Mucosa of gallbladder (tissue), 1 donor: Measurements from ENCODE around the gene GNMT. TPM values are rescaled to one million over a fixed set of nuclear protein-coding genes. Genes with fewer than 3 reads are reported as not detected.
"Not testable (repeated sequence)": the region's sequence is repeated elsewhere in the genome, so short reads cannot be mapped to it uniquely, and the experiment has no call there.

Experiments
- DNase-seq: peaks from one replicate; pipeline ENCODE4 v3.0.0-alpha.2; 2020; ENCODE audit warnings: low spot score
- total RNA-seq: library from RNA; stranded (reverse); gene quantifications from one replicate; pipeline ENCODE4 v1.2.1, GENCODE V29; 2021
- donor health status: DM: no; HTN: no; CAD: no.

GNMT gene
- total RNA-seq, 1 donor from 2014 or later: 0.52 TPM

DNA sequence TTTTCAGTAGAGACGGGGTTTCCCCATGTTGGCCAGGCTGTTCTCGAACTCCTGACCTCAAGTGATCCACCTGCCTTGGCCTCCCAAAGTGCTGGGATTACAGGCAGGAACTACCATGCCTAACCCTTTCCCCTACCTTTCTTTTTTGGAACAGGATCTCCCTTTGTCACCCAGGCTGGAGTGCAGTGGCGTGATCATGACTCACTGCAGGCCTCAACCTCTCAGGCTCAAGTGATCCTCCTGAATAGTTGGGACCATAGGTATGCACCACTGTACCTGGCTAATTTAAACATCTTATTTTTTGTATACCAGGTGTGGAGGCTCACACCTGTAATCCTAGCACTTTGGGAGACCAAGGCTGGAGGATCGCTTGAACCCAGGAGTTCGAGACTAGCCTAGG, 19.2 kb upstream of the GNMT start:
- DNase-seq: not testable (repeated sequence)

DNA sequence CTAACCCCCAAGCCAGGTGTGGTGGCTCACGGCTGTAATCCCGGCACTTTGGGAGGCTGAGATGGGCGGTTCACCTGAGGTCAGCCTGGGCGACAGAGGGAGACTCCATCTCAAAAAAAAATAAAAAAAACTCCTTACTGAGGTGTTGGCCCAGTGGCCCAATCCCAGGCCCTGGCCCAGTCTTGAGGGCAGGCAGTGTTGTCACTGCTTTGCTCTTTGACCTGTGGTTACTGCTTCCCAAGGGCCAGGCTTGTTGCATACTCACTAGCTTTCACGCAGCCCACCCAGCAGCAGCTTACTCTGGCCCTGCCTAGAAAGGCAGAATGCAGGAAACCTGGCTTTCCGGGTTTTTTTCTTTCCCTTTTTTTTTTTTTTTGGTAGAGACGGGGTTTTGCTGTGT, 18.1 kb upstream of the GNMT start:
- DNase-seq: no peak

DNA sequence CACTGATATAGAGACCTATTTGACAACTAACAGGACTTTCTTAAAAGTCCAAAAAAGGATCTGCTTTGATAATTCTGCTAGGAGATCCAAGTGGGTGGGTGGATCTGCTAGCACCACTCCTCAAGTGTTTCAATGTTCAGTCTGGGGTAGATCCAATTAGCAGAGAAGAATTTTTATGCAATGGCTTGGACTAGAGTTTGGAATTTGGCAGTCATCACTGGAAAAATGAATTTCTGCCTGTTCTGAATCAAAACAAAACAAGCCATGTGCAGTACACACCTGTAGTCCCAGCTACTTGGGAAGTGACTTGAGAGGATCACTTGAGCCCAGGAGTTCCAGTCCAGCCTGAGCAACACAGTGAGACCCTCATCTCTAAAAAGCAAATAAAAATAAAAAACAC, 12.6 kb upstream of the GNMT start:
- no peak for DNase-seq

DNA sequence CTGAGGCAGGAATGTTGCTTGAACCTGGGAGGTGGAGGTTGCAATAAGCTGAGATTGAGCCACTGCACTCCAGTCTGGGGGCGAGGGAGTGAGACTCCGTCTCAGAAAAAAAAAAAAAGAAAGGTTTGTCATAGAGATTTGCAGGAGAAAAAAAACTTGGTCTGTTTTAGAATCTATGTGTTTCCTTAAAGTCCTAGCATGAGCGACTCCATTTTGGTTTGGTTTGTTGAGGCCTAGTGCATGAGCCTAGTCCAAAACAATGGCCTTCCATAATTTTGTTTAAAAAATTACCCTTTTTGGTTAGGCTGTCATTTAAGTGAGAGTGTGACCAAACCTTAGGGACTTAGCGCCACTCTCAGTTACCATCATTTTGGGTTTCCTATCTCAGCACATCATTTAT, 8.2 kb upstream of the GNMT start:
- DNase-seq: no peak

DNA sequence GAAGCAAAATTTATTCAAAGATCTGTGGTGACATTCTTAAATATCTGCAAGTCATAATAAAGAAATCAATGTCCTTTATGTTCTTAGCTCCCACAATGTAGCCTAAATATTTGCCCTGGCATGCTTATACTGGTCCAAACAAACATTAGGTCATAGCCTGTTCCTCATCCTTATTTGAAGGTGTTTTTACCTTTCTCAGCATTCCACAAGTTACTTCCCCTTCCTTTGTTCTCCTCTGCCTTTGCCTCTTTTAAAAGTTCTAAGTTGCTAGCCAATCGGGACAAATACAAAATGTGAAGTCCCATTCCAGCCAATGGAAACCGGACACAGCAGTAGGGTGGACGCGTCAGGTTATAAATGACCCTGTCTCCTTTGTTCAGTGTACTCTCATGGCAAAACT, 6.1 kb upstream of the GNMT start:
- DNase-seq: not testable (repeated sequence)

DNA sequence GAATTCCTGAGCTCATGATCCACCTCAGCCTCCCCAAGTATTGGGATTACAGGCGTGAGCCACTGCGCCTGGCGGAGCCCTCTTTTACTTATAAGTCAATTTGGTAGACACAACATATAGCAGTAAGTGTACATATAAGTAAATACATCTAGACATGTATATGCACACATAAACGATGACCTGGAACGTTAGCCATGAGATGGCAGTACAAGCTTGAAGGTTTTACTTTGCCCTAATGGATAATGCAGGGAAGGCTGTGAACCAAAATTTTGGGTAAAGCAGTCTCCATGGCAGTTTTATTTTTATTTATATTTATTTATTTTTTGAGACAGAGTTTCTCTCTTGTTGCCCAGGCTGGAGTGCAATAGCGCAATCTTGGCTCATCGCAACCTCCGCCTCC, 2.4 kb upstream of the GNMT start:
- no peak for DNase-seq

DNA sequence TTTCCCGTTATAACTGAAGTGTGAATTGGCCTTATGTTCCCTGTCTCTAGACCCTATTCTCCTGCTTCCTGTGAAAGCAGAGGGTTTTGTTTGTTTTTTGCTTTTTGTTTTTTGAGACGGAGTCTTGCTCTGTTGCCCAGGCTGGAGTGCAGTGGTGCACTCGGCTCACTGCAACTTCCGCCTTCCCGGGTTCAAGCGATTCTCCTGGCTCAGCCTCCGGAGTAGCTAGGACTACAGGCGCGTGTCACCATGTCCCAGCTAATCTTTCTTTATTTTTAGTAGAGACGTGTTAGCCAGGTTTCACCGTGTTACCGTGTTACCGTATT, 674 bp upstream of the GNMT start:
- DNase-seq: no peak

DNA sequence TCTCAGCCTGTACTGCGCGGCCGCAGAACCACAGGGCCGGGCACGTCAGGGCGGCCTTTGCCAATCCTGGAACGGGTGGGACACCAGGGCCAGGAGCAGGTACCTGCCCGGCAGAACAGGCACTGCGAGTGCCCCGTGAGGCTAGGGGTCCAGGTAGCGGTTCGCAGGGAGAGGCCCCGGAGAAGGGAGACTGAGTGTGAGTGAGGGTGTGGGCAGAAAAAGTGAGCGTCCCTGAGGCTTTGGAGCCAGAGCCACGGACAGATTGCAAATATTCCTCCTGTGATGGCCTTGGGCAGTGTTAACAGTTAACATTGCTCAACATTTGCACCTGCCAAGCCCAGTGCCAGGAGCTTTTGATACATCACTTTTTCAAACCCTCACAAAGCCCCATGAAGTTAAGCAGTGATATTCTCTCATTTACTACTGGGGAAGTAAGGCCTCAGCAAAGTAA, 491 bp downstream of the GNMT start:
- DNase-seq: no peak

DNA sequence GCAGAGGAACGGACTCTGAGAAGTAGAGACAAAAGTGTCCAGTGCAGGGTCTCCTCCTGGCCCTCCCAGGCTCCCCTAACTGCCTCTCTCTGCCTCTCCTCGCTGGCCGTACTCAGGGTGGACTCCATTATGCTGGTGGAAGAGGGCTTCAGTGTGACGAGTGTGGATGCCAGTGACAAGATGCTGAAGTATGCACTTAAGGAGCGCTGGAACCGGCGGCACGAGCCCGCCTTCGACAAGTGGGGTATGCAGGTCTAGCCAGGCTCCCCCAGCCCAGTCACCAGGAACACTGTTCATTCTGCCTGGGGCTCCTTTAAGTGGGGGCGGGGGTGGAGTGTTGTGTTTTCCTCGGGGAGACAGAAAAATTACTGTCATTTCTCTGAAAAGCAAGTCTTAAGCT, 1.5 kb downstream of the GNMT start:
- no peak for DNase-seq

DNA sequence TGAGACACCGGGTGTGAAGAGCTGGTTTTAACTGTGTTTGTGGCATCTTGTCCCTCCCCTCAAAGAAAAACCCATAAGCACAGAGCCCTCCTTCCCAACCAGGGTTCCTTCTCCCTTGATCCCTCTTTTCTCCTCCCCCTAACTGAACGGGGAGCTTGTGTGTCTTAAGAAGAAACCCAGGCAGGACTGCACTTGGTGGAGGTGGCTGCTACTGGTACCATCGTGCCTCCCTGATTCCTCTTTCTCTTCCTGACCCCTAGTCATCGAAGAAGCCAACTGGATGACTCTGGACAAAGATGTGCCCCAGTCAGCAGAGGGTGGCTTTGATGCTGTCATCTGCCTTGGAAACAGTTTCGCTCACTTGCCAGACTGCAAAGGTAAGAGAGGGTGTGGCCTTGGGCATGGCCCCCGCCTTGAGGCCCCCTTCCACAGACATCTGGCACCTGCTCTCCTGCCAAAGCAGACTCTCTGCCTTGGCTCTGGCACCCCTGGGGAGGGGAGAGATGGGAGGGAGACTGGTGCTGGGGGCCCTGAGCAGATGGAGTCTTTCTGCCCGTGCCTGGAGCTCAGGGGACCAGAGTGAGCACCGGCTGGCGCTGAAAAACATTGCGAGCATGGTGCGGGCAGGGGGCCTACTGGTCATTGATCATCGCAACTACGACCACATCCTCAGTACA, 2.1 kb downstream of the GNMT start:
- DNase-seq: no peak

DNA sequence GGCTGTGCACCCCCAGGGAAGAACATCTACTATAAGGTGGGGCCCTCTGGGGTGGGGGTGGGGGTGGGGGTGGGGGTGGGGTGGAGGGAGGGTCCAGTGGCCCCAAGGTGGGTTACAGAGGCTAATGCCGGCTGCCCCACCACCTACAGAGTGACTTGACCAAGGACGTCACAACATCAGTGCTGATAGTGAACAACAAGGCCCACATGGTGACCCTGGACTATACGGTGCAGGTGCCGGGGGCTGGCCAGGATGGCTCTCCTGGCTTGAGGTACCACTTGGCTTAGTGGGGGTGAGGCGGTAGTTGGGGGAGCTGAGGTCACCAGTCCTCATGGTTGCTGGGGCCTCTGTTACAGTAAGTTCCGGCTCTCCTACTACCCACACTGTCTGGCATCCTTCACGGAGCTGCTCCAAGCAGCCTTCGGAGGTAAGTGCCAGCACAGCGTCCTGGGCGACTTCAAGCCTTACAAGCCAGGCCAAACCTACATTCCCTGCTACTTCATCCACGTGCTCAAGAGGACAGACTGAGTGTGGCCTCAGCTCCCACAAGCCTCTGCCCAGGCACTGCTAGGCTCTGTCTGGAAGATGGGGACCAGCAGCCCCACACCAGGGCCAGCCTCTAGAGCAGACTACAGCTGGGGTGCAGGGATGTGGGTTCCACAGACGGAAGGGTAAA, 2.8 kb downstream of the GNMT start:
- no peak for DNase-seq

DNA sequence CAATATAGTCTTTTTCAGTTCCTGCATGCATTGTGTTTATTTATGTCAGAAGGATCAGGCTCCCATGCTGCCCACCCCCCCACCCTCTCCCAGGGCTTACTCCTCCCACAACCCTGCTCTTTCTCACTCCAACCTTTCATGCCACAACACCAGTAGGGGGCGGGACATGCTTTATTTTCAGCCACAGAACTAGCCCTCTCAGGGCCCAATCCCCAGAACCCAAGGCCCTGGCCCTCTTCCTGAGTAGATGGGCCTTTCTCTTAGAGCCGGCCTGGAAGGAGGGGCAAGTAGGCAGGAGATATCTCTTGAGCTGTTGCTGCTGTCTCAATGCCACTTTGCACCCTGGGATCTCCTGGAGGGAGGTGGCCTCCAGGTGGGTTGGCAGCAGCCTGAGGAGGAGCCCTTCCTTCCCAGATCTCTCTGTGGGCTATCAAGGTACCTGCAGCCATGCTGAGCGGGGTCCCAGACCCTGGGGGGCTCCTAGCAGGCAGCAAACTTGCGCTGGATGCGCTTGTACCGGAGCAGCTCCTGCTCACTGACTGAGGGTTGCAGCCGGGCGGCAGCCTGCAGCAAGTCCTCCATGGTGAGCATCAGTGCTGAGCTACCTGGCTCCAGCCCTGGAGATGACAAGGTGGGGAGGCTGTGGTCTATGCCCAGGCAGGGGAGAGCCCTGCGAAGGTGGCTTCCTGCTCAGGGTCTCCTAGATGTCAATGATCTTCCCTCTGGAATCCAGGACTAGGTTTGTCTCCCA, 3.5 kb downstream of the GNMT start:
- no peak for DNase-seq

DNA sequence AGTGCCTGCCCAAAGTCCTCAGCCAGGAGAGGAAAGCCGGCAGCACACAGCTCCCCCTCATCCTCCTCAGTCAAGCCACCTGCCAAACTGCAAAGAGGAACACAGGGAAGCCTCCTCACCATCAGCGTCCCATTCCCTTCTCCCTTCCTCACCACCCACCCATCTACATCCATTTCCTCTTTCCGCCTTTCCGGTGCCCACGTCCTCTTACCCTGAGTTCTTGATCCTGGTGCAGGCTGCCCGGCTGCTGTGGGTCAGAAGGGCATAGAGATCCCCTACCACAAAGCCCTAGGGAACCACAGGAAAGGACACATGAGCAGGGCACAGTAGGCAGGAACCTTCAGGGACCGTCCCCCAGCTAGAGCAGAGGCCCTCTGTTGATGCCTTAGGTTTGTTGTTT, 6.0 kb downstream of the GNMT start:
- no peak for DNase-seq

DNA sequence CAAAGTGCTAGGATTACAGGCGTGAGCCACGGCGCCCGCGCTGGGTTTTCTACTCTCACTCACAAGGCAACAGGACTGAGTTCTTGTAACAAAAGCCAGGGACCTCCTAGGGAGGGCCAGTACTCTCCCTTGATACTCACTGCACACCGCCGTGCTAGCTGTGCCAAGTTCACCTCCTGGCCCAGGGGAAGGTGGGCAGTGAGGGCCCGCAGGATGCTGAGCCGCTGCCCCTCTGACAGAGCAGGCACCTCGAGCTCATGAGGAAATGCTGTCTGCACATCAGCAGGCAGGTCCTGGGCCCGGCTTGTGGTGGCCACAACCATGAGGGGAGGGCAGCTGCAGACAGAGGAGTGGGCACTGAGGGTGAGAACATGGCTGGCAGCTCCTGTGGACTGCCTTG, 6.7 kb downstream of the GNMT start:
- DNase-seq: no peak

DNA sequence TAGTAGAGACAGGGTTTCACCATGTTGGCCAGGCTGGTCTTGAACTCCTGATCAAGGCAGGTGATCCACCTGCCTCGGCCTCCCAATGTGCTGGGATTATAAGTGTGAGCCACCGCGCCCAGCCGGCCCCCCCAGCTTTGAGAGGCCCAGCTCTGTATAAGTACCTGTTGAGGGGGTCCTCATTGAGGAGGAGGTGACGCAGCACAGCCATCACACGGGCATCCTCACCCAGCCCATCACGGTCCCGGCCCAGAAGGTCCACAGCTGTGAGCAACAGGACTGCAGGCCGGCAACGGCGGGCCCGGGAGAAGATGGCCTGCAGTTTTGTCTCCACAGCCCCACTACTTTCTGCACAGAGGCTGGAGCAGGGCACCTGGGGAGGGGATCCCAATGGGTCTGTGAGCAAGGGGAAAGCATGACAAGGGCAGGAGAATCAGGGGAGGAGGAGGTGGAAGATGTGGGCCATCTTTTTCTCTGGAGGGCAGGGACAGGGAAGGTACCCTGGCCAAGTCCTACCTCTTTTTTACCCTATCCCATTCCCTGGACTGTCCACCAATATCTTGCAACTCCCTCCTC, 7.7 kb downstream of the GNMT start:
- DNase-seq: no peak

DNA sequence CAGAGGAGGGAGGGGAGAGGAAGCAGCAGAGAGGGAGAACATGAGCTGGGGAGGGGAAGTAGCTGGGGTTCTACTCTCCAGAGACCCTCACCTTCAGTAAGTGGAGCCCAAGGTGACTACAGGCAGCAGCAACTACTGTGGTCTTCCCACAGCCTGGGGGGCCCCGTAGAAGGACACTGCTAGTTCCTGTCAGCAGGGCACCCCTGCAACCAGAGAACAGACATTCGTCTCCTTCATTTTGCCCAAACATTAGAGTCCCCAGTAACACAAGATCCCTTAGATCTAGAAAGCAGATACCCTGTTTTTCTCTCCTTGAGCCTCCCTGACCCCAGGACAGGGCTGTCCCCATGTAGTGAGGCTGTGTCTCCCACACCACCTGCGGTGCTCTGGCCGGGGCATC, 8.2 kb downstream of the GNMT start:
- DNase-seq: no peak

DNA sequence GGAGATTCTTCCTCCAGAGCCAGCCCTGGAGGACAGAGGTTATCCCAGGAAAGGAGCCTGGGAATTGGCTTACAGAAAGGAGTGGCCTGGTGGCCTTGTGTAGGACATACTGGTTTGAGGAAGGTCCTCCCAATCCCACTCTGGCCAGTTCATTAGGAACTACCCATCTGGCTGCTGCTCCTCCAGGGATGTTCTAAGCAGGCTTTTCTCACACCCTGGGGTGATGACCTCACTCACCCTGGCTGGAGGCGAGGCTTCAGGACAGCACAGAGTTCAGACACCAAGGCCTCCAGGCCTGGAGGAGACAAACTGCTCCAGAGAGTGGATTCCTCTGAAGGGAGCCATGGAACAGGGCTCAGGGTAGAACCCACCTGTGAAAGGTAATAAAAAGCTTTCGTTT, 8.9 kb downstream of the GNMT start:
- DNase-seq: no peak

DNA sequence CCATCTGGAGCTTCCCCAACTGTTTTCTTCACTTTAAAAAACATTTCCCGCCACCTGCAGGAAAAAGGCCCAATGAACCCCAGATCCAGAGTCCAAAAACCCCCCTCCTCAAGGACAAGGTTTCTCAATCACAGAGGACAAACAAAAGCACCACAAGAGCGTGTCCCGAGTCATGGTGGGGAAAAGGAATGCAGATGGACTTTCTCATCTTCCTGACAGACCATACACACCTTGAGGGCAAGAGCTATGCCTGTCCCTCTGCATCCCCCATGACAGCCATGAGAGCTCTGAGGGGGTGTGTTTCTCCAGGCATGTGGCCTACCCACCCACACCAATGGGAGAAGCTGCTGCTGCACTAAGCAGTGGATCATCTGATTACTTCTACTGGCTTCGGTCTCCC, 9.4 kb downstream of the GNMT start:
- DNase-seq: no peak

DNA sequence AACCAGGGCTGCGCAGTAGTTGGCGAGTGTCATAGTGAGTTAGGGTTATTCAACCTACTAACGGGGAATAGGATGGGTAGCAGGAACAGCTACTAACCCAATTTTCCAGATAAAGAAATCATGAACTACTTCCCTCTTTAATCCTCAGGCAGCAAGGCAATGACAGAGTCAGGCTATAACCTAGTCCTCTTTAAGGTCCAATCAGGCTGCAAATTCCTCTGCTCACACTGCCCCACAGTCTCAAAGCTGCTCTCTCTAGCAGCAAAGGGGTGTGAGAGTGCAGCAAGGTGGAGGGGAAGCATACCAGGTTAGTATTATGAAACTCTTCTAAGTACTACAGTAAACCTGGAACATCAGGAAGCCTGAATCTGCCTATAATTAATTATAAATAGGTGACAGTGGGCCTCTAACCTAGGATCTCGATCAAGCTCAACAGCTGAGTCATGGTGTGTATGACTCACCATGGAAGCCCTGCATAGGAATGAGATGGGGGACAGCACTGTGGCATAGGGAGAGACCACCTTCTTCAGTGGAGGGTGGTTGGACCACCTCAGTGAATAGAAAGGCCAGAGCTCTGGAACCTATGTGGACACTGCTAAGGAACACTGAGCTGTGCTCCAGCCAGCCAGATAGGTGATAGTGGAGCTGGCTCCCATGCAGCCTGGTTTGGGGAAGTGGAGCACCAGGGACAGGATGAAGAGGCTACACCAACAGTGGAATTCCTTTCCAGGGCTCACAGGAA, 10.5 kb downstream of the GNMT start:
- DNase-seq: no peak

DNA sequence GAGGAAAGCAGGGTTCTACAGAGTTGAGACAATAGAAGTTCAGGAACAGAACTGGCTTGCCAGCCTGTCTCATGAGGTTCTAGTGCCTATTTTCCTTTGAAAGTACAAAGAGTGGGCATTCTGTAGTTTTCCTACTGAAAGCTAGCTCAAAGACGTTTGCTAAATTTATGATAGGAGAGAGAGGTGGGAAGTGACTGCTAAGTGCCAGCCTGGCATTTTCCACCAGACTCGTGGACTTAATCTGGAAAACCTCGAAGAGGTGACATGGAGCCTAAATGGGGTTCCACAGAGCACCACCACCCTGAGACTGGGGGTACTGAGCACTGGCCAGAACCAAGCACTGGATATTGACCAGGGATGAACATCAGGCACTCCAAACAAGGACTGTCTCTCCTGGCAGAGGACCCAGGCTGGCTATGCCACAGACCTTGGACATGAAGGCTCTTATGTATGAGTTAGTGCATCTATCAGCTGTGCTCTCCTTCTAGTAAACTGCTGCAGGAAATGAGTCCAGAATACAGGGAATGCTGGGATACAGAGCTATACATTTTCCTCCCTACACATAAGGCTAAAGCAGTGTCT, 11.3 kb downstream of the GNMT start:
- DNase-seq: no peak

DNA sequence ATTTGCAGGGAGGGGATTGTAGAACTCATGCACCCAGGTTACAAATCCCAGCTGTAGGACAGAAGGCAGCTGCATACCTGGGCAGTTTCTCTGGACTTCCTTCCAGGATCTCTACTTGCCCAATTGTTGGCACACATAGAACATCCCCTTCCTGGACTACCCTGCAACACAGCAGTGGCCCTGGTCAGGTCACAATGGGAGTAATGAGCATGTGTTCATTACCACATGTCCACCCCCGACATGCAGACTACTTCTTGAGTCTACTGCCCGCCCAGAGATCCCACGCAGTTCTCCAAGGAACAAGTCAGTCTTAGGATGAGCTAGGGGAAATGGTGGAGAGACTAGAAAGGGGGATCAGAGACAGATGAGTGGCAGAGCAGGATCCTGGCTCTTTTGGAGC, 13.4 kb downstream of the GNMT start:
- no peak for DNase-seq
